WTC11 (cell line): ENCODE results near the gene SLC9A7. TPM values are rescaled to one million over a fixed set of nuclear protein-coding genes. Genes with fewer than 3 reads are reported as not detected.

ENCODE experiments used
- ATAC-seq: fragments of 200-7000 bp; cut with Tn5 transposase; 2 replicates; pipeline ENCODE4 v1.10.0; 2021; ENCODE audit warnings: mild to moderate bottlenecking, moderate library complexity
- CTCF ChIA-PET: fragments of 300-600 bp; sonication (Branson Sonifier 250); formaldehyde crosslinking; loops from one replicate; lab custom pipeline; 2021; ENCODE audit warnings: antibody characterized with exemption; lab: Charles Lee
- POLR2A ChIA-PET: fragments of 350-600 bp; sonication (Branson Sonifier 250); formaldehyde crosslinking; loops from one replicate; lab custom pipeline; 2021; ENCODE audit warnings: antibody characterized with exemption; lab: Charles Lee
- DNase-seq: peaks from one replicate; pipeline ENCODE4 v3.0.0; 2021; ENCODE audit warnings: low spot score
- H3K27ac Mint-ChIP-seq: 2 replicates; pipeline ENCODE4 v1.8.0; 2021; ENCODE audit warnings: mixed read lengths
- H3K27me3 Mint-ChIP-seq: 2 replicates; pipeline ENCODE4 v1.8.0; 2021; ENCODE audit warnings: low read depth, mild to moderate bottlenecking, moderate library complexity, mixed read lengths
- H3K36me3 Mint-ChIP-seq: 2 replicates; pipeline ENCODE4 v1.8.0; 2021; ENCODE audit warnings: mixed read lengths
- H3K4me1 Mint-ChIP-seq: 2 replicates; pipeline ENCODE4 v1.8.0; 2022; ENCODE audit warnings: mixed read lengths
- H3K4me3 Mint-ChIP-seq: 2 replicates; pipeline ENCODE4 v1.8.0; 2021; ENCODE audit warnings: mild to moderate bottlenecking, moderate library complexity, mixed read lengths
- H3K9me3 Mint-ChIP-seq: 2 replicates; pipeline ENCODE4 v1.8.0; 2021; ENCODE audit warnings: mixed read lengths
- ATF1 ChIP-seq: sonication (generic); formaldehyde crosslinking; IDR thresholded peaks from 2 replicates; pipeline ENCODE4 v1.8.1; 2023; ENCODE audit warnings: mild to moderate bottlenecking, moderate library complexity, missing genetic modification reagents
- FOXJ3 ChIP-seq: sonication (generic); formaldehyde crosslinking; IDR thresholded peaks from 2 replicates; pipeline ENCODE4 v1.9.0; 2021; ENCODE audit warnings: missing genetic modification reagents, mild to moderate bottlenecking, borderline replicate concordance
- FOXK1 ChIP-seq: sonication (generic); formaldehyde crosslinking; IDR thresholded peaks from 2 replicates; pipeline ENCODE4 v1.8.0; 2022; ENCODE audit warnings: mild to moderate bottlenecking, moderate library complexity, missing genetic modification reagents
- GRHL2 ChIP-seq: fragments of 250-450 bp; sonication (Bioruptor Pico); IDR thresholded peaks from 2 replicates; pipeline ENCODE4 v1.8.0; 2022; ENCODE audit warnings: mild to moderate bottlenecking, moderate library complexity; ENCODE audit not compliant: insufficient replicate concordance, severe bottlenecking
- KAT7 ChIP-seq: sonication (generic); formaldehyde crosslinking; IDR thresholded peaks from 2 replicates; pipeline ENCODE4 v1.8.1; 2023; ENCODE audit warnings: missing genetic modification reagents, mild to moderate bottlenecking, borderline replicate concordance
- MXD4 ChIP-seq: fragments of 250-450 bp; sonication (Bioruptor Pico); IDR thresholded peaks from 2 replicates; pipeline ENCODE4 v1.8.0; 2021; ENCODE audit warnings: mild to moderate bottlenecking, moderate library complexity, borderline replicate concordance
- NFE2L1 ChIP-seq: sonication (generic); formaldehyde crosslinking; IDR thresholded peaks from 2 replicates; pipeline ENCODE4 v1.8.1; 2023; ENCODE audit warnings: missing genetic modification reagents
- NFYB ChIP-seq: sonication (generic); formaldehyde crosslinking; conservative IDR thresholded peaks from 2 replicates; pipeline ENCODE4 v1.8.0; 2022; ENCODE audit warnings: low read depth, missing genetic modification reagents
- RORB ChIP-seq: fragments of 250-450 bp; sonication (Bioruptor Pico); IDR thresholded peaks from 2 replicates; pipeline ENCODE4 v1.9.0; 2021; ENCODE audit warnings: mild to moderate bottlenecking
- TCF7 ChIP-seq: sonication (generic); formaldehyde crosslinking; IDR thresholded peaks from 2 replicates; pipeline ENCODE4 v1.8.0; 2022; ENCODE audit warnings: mild to moderate bottlenecking, low read depth, missing genetic modification reagents, moderate library complexity
- TEAD1 ChIP-seq: sonication (generic); formaldehyde crosslinking; IDR thresholded peaks from 2 replicates; pipeline ENCODE4 v1.8.0; 2022; ENCODE audit warnings: mild to moderate bottlenecking, missing genetic modification reagents
- TP53 ChIP-seq: sonication (generic); formaldehyde crosslinking; IDR thresholded peaks from 2 replicates; pipeline ENCODE4 v1.8.1; 2023; ENCODE audit warnings: mild to moderate bottlenecking, missing genetic modification reagents
- ZBTB21 ChIP-seq: sonication (generic); formaldehyde crosslinking; IDR thresholded peaks from 2 replicates; pipeline ENCODE4 v1.8.1; 2023; ENCODE audit warnings: mild to moderate bottlenecking, missing genetic modification reagents, borderline replicate concordance
- ZNF121 ChIP-seq: sonication (generic); formaldehyde crosslinking; IDR thresholded peaks from 2 replicates; pipeline ENCODE4 v1.8.0; 2023; ENCODE audit warnings: missing genetic modification reagents
- ZNF423 ChIP-seq: fragments of 250-450 bp; sonication (Bioruptor Pico); IDR thresholded peaks from 2 replicates; pipeline ENCODE4 v2.1.2; 2022; ENCODE audit warnings: mild to moderate bottlenecking, moderate library complexity
- total RNA-seq: library from RNA; stranded (reverse); gene quantifications from 3 replicates; pipeline ENCODE4 v1.2.3, GENCODE V29; 2021
- TF ChIP-seq, protein P1 (sequence below): sonication (generic); formaldehyde crosslinking; IDR thresholded peaks from 2 replicates; pipeline ENCODE4 v1.8.1; 2023; ENCODE audit warnings: mild to moderate bottlenecking, missing genetic modification reagents
- TF ChIP-seq, protein P2 (sequence below): sonication (generic); formaldehyde crosslinking; conservative IDR thresholded peaks from 2 replicates; pipeline ENCODE4 v1.8.1; 2023; ENCODE audit warnings: mild to moderate bottlenecking, low read depth, missing genetic modification reagents, moderate library complexity
- TF ChIP-seq, protein P3 (sequence below): sonication (generic); formaldehyde crosslinking; IDR thresholded peaks from 2 replicates; pipeline ENCODE4 v1.8.0; 2022; ENCODE audit warnings: mild to moderate bottlenecking, missing genetic modification reagents
- TF ChIP-seq, protein P4 (sequence below): sonication (generic); formaldehyde crosslinking; IDR thresholded peaks from 2 replicates; pipeline ENCODE4 v1.8.1; 2022; ENCODE audit warnings: low read depth, missing genetic modification reagents, borderline replicate concordance
- TF ChIP-seq, protein P5 (sequence below): sonication (generic); formaldehyde crosslinking; IDR thresholded peaks from 2 replicates; pipeline ENCODE4 v1.8.0; 2023; ENCODE audit warnings: missing genetic modification reagents
- TF ChIP-seq, protein P6 (sequence below): fragments of 250-450 bp; sonication (Bioruptor Pico); IDR thresholded peaks from 2 replicates; pipeline ENCODE4 v1.9.0; 2021; ENCODE audit warnings: moderate library complexity, mild to moderate bottlenecking, inconsistent platforms, borderline replicate concordance

The SLC9A7 gene
- total RNA-seq, 1 experiment from 2014 or later = 18.0 TPM

DNA sequence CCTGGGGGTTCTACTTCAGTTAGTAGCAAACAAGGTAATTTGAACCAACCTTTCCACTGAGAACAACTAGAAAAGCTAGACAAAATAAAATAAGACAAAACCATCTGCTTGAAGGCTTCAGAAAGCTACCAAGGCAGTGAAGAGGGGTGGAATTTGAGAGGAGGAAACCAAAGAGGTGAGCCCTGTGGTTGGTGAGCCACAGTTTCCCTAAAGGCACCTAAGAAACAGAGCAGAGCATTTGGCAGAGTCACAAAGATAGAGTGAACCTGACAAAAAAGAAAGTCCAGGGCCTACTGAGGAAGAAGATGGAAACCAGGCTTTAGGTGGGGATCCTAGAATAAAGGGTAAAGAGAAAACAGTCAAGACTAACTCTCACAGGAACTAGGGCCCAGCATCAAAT lies 141.0 kb downstream of the SLC9A7 start:
- POLR2A ChIA-PET = no interaction called here

DNA sequence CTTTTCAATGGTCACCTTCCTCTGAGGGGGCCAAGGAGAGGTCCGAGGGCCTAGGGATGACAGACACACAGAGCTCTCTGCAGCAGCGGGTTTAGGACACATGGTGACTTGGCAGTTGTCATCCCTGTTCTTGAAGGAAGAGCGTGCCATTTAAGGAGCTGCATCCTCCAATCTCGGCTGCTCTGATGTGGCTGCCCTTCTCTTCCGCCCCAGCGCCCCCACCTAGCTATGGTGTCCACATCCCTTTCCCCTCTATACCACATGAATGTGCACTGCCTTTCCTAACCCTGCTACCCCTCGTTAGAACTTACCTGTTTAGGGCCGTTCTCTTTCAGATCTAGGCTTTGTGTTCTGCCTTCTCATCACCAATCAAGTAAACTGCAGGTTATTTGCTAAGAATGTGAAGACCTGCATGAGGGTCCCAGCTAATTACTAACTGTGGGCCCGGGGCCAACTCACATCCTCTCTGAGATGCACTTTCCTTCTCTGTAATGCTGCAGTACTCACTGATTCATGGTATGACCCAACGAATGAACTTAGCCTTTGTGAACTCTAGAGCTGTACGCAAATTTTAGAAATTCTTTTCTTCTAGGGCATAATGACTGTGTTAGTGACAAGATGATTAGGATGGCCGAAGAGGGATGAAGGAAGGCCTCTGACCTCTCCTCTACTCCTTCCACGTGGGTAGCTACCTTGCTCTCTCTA lies 147.1 kb downstream of the SLC9A7 start:
- ATAC-seq = no peak
- Mint-ChIP-seq H3K9me3 (no peaks in the 10 kb centered on the region), H3K4me3 (no peak overlapping the region), H3K36me3 (peaks cover 15% of the 10 kb centered on the region; the same call in 1 of the 2 replicates), H3K27ac (no peak overlapping the region), H3K4me1 (peaks cover 3% of the 10 kb centered on the region; the same call in 1 of the 2 replicates), H3K27me3 (no peaks in the 10 kb centered on the region)
- CTCF ChIA-PET = no interaction called here
- DNase-seq = no peak
- POLR2A ChIA-PET = interaction anchor here (0.5 kb wide), 1 partner anchor 44 kb away, joined by 3 read pairs; no protein-coding TSS in a partner anchor
- TF ChIP-seq FOXJ3 (CRISPR knock-in tag) (no peak), ATF1 (CRISPR knock-in tag) (no peak), TEAD1 (CRISPR knock-in tag) (no peak), NFE2L1 (CRISPR knock-in tag) (no peak), ZBTB21 (no peak), TCF7 (CRISPR knock-in tag) (no peak)
- TF ChIP-seq, protein P1, sequence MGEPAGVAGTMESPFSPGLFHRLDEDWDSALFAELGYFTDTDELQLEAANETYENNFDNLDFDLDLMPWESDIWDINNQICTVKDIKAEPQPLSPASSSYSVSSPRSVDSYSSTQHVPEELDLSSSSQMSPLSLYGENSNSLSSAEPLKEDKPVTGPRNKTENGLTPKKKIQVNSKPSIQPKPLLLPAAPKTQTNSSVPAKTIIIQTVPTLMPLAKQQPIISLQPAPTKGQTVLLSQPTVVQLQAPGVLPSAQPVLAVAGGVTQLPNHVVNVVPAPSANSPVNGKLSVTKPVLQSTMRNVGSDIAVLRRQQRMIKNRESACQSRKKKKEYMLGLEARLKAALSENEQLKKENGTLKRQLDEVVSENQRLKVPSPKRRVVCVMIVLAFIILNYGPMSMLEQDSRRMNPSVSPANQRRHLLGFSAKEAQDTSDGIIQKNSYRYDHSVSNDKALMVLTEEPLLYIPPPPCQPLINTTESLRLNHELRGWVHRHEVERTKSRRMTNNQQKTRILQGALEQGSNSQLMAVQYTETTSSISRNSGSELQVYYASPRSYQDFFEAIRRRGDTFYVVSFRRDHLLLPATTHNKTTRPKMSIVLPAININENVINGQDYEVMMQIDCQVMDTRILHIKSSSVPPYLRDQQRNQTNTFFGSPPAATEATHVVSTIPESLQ (CRISPR knock-in tag) = no peak
- TF ChIP-seq, protein P2, sequence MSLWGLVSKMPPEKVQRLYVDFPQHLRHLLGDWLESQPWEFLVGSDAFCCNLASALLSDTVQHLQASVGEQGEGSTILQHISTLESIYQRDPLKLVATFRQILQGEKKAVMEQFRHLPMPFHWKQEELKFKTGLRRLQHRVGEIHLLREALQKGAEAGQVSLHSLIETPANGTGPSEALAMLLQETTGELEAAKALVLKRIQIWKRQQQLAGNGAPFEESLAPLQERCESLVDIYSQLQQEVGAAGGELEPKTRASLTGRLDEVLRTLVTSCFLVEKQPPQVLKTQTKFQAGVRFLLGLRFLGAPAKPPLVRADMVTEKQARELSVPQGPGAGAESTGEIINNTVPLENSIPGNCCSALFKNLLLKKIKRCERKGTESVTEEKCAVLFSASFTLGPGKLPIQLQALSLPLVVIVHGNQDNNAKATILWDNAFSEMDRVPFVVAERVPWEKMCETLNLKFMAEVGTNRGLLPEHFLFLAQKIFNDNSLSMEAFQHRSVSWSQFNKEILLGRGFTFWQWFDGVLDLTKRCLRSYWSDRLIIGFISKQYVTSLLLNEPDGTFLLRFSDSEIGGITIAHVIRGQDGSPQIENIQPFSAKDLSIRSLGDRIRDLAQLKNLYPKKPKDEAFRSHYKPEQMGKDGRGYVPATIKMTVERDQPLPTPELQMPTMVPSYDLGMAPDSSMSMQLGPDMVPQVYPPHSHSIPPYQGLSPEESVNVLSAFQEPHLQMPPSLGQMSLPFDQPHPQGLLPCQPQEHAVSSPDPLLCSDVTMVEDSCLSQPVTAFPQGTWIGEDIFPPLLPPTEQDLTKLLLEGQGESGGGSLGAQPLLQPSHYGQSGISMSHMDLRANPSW (CRISPR knock-in tag) = no peak
- TF ChIP-seq, protein P3, sequence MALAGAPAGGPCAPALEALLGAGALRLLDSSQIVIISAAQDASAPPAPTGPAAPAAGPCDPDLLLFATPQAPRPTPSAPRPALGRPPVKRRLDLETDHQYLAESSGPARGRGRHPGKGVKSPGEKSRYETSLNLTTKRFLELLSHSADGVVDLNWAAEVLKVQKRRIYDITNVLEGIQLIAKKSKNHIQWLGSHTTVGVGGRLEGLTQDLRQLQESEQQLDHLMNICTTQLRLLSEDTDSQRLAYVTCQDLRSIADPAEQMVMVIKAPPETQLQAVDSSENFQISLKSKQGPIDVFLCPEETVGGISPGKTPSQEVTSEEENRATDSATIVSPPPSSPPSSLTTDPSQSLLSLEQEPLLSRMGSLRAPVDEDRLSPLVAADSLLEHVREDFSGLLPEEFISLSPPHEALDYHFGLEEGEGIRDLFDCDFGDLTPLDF (CRISPR knock-in tag) = no peak

More for the DNA sequence above, 141.0 kb downstream of the SLC9A7 start:
- Mint-ChIP-seq H3K27ac (no peak overlapping the region), H3K4me1 (peaks cover 16% of the 10 kb centered on the region)
- no peak for ATAC-seq
- CTCF ChIA-PET = no interaction called here
- DNase-seq = no peak
- TF ChIP-seq FOXK1 (CRISPR knock-in tag) = no peak
- TF ChIP-seq MXD4 = no peak
- no peak for TF ChIP-seq RORB
- TF ChIP-seq TP53 = no peak
- TF ChIP-seq NFYB (CRISPR knock-in tag) = no peak
- TF ChIP-seq, protein P1 (CRISPR knock-in tag) = no peak
- TF ChIP-seq, protein P3 (CRISPR knock-in tag) = no peak
- TF ChIP-seq ZNF423 (CRISPR knock-in tag) = no peak
- TF ChIP-seq, protein P4, sequence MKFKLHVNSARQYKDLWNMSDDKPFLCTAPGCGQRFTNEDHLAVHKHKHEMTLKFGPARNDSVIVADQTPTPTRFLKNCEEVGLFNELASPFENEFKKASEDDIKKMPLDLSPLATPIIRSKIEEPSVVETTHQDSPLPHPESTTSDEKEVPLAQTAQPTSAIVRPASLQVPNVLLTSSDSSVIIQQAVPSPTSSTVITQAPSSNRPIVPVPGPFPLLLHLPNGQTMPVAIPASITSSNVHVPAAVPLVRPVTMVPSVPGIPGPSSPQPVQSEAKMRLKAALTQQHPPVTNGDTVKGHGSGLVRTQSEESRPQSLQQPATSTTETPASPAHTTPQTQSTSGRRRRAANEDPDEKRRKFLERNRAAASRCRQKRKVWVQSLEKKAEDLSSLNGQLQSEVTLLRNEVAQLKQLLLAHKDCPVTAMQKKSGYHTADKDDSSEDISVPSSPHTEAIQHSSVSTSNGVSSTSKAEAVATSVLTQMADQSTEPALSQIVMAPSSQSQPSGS (CRISPR knock-in tag) = no peak
- TF ChIP-seq ZNF121 (CRISPR knock-in tag) = no peak
- TF ChIP-seq, protein P5, sequence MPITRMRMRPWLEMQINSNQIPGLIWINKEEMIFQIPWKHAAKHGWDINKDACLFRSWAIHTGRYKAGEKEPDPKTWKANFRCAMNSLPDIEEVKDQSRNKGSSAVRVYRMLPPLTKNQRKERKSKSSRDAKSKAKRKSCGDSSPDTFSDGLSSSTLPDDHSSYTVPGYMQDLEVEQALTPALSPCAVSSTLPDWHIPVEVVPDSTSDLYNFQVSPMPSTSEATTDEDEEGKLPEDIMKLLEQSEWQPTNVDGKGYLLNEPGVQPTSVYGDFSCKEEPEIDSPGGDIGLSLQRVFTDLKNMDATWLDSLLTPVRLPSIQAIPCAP (CRISPR knock-in tag) = no peak
- TF ChIP-seq TCF7 (CRISPR knock-in tag) = no peak
- TF ChIP-seq, protein P6, sequence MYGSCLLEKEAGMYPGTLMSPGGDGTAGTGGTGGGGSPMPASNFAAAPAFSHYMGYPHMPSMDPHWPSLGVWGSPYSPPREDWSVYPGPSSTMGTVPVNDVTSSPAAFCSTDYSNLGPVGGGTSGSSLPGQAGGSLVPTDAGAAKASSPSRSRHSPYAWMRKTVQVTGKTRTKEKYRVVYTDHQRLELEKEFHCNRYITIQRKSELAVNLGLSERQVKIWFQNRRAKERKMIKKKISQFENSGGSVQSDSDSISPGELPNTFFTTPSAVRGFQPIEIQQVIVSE (CRISPR knock-in tag) = no peak
- no peak for TF ChIP-seq KAT7 (CRISPR knock-in tag)
- TF ChIP-seq GRHL2 (CRISPR knock-in tag) = no peak
- TF ChIP-seq, all 79 proteins: peak for 0
- H3K9me3 Mint-ChIP-seq = 0 out of 2 replicates have a peak, but pooled peaks cover 4% of the 10 kb centered on the region
- no peak overlapping the region for H3K4me3 Mint-ChIP-seq
- no peaks in the 10 kb centered on the region for H3K27me3 Mint-ChIP-seq
- H3K36me3 Mint-ChIP-seq = peaks cover 59% of the 10 kb centered on the region
